H1 (cell line): ENCODE measurements around the gene PCDH9.
A peak's percentile ranks its signal among the peaks of the same experiment; 100 is the strongest.

Source experiments
- CTCF ChIP-seq, 3 experiments: IDR thresholded peaks; 1 replicate in 2 of 3; 2 replicates in 1 of 3; pipeline versions ENCODE4 v1.5.1 to v1.6.1; 2011; ENCODE audit warnings: low read length in 3 of 3, mild to moderate bottlenecking in 3 of 3, inconsistent platforms in 2 of 3, low read depth in 1 of 3, moderate library complexity in 1 of 3; ENCODE audit not compliant: insufficient read depth in 1 of 3; ENCODE audit errors: control extremely low read depth in 1 of 3
- SRF ChIP-seq: IDR thresholded peaks from 2 replicates; pipeline ENCODE4 v1.6.1; 2011; ENCODE audit warnings: mild to moderate bottlenecking, low read depth, low read length, moderate library complexity
- TF ChIP-seq, protein P1 (sequence below): IDR thresholded peaks from 2 replicates; pipeline ENCODE4 v1.6.1; 2012; ENCODE audit warnings: inconsistent platforms

- TF ChIP-seq CTCF (IDR thresholded peaks at IDR 0.05; ENCODE audit: control extremely low read depth in 1 of 3, insufficient read depth in 1 of 3, low read depth in 1 of 3, low read length in 3 of 3) (peak in 2 of 3 experiments; percentile 61 to 62; a peak in 3 of 4 replicates), SRF (no peak)
- TF ChIP-seq, protein P1, sequence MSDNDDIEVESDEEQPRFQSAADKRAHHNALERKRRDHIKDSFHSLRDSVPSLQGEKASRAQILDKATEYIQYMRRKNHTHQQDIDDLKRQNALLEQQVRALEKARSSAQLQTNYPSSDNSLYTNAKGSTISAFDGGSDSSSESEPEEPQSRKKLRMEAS = no peak
Measured at GRCh38 chr13:66492479-66492878, 737.7 kb downstream of the PCDH9 start.
